Measurements from ENCODE around the gene STK32C.
A peak's percentile ranks its signal among the peaks of the same experiment; 100 is the strongest.

The STK32C gene

DNA sequence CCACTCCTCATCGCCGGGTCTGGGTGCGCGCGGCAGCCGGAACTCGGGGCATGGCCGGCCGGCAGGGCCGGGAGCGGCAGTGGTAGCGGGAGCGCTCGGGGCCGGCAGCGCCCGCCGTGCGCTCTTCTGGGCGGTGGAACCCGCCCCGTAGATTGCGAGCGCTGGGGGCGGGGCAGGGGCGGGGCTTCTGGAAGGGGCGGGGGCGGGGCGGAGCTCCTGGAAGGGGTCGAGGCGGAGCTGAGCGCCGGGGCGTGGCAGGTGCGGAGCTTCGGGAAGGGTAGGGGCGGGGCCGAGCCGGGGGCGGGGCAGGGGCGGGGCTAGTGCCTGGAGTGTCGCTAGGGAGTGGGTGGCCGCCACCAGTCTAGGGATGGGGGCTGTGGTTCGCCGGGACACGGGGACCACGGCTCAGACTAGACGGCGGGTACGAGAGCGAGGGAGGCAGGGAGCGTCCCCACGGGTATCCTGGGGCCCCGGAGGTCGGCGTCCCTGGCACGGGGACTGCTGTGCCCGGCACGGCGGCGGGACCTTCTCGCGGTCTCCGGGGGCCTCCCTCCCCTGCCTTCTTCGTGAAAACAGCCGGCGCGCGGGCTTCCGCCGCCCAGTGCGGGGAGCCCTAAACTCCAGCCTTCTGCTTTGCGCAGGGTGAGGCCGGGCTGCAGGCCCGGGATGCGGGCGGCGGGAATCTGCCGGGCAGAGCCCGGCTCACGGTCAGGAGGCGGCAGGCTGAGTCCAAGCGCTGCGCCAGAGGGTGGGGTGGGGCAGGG, at the start of gene STK32C:
Gene STK32C, minus strand, starts transcription at position 128 of the 764 bp plus-strand sequence. Its CDS starts 117 bp downstream, at position 11.
- peak; percentile 84 to 90 for DNase-seq (ENCODE audit: low read depth in 2 of 2)

DNA sequence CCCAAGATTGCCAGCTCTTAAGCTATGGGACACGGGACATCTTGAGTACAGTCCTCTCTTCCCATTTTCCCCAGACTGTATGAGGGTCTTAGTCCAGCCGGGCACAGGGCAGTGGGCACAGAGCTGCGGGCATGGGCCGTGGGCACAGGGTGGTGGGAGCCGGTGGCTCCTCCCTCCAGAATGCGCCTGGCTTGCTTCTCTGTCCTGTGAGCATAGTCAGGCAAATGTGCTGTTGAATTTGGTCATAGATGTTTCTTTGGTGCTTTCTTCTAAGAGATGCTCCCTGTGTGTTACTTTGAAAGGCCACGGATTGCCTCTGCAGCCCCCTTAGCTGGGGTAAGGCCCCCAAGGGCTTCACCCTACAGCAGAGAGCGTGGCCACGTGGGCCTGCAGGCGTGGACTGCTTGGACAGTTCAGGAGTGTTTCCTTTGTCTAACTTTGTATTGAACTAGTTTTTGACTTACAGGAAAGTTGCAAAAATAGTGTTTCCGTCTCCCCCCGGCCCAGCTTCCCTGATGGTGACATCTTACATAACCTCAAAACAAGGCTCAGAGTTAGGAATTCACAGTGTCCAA, 49.0 kb upstream of the STK32C start:
- DNase-seq (ENCODE audit: low read depth in 2 of 2): no peak

DNA sequence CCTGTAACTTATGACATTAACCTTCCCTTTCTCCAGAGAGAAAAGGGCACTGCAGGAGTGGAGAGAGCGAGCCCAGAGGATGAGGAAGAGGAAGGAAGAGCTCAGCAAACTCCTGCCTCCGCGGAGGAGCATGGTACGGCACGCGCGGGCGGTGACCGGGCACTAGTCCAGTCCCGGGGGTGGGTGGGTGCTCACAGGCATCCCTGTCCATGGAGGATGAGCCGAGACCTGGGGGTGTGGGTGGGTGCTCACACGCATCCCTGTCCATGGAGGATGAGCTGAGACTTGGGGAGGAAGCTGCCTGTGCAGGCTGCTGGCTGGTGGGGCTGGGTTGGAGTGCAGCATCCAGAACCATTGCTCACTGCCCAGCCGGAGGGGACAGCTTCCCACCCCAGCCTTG, 48.0 kb upstream of the STK32C start:
- no peak for DNase-seq (ENCODE audit: low read depth in 2 of 2)

GRCh38 chr10:132355297-132355696, 47.5 kb upstream of the STK32C start:
- DNase-seq (ENCODE audit: low read depth in 2 of 2): no peak

DNA sequence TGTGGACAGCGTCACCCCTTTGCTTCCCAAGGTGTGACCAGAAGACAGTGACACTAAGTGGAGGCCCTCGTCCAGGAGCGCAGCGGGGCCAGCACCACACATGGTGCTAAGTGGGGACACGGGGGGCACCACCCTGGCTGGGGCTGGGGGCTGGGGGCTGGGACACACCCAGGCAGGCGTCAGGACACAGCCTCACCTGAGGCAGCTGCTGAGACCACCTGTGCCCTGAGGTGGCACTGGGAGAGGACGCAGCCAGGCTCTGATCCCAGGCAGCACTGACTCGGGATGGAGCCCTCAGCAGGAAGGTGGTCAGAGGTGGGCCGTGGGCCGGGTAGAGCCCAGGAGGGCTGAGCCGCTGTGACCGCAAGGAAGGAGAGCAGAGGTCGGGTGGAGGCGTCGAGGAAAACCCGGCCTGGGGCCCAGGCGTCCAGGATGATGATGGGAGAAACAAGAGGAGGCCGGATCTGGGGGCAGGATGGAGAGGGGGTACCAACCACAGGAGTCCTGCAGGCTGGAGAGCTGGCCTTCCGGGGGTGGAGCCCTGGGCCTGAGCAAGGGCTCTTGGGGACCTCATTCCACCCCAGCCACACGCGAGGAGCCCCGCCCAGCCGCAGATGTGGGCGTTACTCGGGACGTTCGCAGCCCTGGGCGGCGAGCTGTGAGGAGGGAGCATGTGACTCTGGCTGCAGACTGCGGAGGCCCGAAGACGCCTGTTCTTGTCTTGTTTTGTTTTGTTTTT, 46.8 kb upstream of the STK32C start:
- no peak for DNase-seq (ENCODE audit: low read depth in 2 of 2)

GRCh38 chr10:132353456-132354355, 46.0 kb upstream of the STK32C start:
- no peak for DNase-seq (ENCODE audit: low read depth in 2 of 2)

DNA sequence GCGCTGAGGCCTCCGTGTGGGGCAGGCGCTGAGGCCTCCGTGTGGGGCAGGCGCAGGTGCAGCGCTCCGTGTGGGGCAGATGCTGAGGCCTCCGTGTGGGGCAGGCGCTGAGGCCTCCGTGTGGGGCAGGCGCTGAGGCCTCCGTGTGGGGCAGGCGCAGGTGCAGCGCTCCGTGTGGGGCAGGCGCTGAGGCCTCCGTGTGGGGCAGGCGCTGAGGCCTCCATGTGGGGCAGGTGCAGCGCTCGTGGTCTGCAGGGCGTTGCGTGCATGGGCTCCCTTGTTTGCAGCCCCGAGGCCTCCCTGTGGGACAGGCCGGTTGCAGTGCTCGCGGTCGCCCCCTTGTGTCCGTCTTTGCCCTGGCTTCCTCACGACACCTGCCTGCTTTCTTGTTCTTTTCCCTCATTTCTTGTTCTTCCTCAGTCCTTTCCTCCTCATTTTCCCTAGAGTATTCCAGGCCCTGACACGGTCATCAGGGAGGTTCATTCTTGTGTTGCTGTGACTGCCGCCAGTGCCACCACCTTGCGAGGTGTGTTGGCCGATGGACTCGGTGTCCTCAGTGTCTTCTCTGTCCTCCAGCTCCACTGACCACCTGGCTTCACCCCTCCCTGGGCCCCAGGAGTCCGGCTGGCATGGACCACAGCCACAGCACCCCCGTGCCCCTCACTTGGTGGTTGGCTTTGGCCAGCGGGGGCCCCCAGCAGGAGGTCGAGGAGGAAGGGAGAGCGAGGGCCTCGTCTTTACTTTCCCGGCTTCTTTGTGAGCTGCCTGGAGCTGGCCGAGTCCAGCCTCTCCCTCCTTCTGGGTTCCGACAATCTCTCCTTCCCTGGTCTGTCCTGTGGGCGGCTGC, 44.9 kb upstream of the STK32C start:
- DNase-seq (ENCODE audit: low read depth in 2 of 2): peak; percentile 67 to 86

DNA sequence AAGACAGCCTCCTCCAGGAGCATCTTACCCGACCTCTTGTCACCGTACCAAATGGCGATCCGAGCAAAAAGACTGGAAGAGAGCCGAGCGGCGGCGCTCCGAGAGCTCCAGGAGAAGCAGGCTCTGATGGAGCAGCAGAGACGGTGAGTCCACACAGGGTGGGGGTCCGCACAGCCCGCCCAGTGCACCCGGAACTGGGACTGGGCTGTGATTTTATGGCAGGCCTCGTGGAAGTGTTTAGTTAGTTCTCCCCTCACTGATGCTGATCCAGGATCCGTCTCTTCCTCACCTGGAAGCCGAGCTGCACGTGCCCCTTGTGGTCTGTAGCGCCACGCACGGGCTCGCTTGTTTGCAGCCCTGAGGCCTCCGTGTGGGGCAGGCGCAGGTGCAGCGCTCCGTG, 43.9 kb upstream of the STK32C start:
- no peak for DNase-seq (ENCODE audit: low read depth in 2 of 2)

- DNase-seq (ENCODE audit: low read depth in 2 of 2): no peak
These were observed 43.2 kb upstream of the STK32C start for GRCh38 chr10:132350946-132351345.

DNA sequence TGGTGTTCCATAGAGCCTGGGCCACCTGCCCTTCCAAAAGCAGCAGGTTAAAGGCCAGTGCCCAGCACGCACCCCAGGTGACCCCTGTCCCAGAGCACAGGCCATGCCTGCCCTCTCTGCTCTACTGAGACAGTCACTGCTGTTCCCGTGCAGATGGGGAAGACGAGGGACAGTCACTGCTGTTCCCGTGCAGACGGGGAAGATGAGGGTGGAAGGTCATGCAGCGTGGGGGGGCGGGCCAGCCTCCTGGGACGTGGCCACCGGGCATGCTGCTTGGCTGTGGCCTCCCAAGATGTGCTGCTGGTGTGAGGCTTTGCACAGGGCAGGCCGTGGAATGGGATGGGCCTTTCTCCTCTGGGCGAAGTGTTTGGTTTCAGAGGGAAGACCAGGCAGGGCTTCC, 42.6 kb upstream of the STK32C start:
- DNase-seq (ENCODE audit: low read depth in 2 of 2): no peak

GRCh38 chr10:132349766-132350165, 42.0 kb upstream of the STK32C start:
- DNase-seq (ENCODE audit: low read depth in 2 of 2): no peak

- no peak for DNase-seq (ENCODE audit: low read depth in 2 of 2)
These were observed 40.1 kb upstream of the STK32C start for GRCh38 chr10:132347931-132348267.

DNA sequence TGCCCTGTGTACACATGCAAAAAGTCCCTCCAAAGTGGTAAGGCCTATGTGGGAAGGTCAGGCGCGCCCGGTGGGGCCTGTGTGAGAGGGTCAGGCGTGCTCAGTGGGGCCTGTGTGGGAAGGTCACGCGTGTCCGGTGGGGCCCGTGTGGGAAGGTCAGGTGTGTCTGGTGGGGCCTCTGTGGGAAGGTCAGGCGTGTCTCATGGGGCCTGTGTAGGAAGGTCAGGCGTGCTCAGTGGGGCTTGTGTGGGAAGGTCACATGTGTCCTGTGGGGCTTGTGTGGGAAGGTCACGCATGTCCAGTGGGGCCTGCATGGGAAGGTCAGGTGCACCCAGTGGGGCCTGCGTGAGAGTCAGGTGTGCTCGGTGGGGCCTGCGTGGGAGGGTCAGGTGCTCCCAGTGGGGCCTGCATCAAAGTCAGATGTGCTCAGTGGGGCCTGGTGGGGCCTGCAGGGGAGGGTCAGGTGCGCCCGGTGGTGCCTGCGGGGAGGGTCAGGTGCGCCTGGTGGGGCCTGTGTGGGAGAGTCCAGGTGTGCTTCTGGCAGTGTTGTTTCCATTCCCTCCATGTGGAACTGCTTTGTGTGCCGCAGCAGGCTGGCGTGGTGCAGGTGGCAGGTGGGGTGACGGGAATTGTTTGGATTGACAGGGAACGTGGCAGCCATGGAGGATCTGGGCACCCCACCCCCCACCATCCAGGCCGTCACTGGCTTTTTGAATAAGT, 39.6 kb upstream of the STK32C start:
- DNase-seq (ENCODE audit: low read depth in 2 of 2): no peak

DNA sequence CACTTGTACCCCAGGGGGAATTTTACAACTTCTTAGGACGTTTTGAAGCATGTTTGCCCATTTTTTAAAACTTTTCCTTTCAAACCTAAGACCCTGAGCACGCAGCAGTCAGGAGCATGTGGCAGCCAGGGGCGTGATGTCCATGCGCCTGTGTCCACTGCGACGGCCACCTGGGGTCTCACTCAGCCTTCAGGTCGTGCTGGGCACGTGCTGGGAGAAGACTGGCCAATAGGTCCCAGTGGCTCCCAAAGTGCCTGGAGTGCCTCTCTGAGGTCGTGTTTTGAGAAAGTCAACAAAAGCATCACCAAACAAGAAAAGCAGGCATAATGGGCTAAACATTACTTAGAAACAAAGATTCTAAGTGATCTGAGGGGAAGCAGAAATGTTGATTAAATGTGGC, 39.1 kb upstream of the STK32C start:
- no peak for DNase-seq (ENCODE audit: low read depth in 2 of 2)

- no peak for DNase-seq (ENCODE audit: low read depth in 2 of 2)
These were observed 37.6 kb upstream of the STK32C start for GRCh38 chr10:132345345-132345744.

GRCh38 chr10:132344386-132344785, 36.6 kb upstream of the STK32C start:
- no peak for DNase-seq (ENCODE audit: low read depth in 2 of 2)

DNA sequence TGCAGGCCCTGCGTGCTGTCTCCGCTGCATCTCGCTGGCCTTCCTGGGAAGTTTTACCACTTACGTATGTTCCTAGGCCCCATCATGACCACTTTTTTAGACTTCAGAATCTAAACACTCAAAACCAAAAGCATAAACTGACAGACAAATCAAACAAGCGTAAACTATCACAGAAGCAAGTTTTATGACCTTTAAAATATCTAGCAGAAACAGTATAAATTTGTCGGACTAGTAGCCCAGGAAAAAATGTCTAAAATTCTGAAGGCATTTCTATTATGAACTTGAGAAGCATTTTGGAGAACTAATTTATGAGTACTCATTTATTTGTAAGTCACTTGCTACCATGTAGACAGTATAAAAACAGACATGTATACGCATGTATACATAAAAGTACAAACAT, 34.8 kb upstream of the STK32C start:
- DNase-seq (ENCODE audit: low read depth in 2 of 2): no peak

DNA sequence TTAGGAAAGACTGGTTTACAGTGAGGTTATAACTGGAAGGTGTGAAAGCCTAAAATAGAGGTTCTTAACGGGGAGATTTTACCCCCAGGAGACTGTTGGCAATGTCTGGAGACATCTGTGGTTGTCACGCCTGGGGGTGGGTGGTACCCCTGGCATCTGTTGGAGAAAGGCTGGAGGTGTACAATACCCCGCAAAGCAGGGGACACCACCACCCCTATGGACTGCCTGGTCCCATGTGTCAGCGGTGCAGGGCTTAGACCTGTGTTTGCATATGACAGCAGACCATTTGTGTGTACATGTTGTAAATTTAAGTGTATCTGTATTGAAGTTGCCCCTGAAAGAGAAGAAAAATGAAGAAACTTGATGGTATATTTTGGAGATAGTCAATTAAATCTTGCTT, 34.0 kb upstream of the STK32C start:
- DNase-seq (ENCODE audit: low read depth in 2 of 2): no peak

DNA sequence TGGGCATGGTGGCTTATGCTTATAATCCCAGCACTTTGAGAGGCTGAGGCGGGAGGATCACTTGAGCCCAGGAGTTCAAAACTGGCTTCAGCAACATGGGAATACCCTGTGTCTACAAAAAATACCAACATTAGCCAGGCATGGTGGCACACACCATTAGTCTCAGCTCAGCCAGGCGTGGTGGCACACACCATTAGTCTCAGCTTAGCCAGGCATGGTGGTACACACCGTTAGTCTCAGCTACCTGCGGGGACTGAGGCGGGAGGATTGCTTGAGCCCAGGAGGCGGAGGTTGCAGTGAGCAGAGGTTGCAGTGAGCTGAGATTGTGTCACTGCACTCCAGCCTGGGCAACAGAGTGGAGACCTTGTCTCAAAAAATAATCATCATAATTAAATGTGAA, 33.3 kb upstream of the STK32C start:
- DNase-seq (ENCODE audit: low read depth in 2 of 2): no peak

- DNase-seq (ENCODE audit: low read depth in 2 of 2): no peak
These were observed 31.5 kb upstream of the STK32C start for GRCh38 chr10:132339276-132339675.

Data from stimulated activated CD4-positive, alpha-beta T cell treated with anti-CD3 and anti-CD28 coated beads, Interleukin-4, amount 100 ng/mL, for 48 hours (primary cell).